DMS153 treated with DMSO at 0.1 percent for 48 hours (cell line): ENCODE measurements around the gene SLC2A9.

Source experiments
- DNase-seq: peaks from one replicate; lab custom pipeline; 2025; ENCODE audit not compliant: unreplicated experiment; lab: John Stamatoyannopoulos, UW

SLC2A9 gene

DNA sequence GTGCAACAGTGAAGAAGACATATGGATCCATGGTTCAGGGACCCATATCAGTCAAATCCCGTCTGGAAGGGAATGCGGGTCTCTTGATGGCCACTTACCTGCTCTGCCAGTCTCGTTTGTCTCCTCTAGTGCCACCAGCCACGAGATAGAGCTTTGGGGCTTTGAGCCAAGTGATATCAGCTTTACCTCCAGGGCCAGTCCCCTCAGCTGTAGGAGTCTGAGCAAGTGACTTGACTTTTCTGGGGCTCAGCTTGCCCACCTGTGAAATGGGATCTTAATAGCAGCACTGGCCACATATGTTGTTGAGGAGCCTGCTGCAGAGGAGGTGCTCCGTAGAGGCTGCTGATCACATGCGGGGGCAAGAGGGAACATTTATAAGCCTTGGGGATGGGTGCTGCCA is 1.2 kb downstream of the SLC2A9 start:
- no peak for DNase-seq

- no peak for DNase-seq
These were observed 1.7 kb downstream of the SLC2A9 start for GRCh38 chr4:10019521-10020051.

DNA sequence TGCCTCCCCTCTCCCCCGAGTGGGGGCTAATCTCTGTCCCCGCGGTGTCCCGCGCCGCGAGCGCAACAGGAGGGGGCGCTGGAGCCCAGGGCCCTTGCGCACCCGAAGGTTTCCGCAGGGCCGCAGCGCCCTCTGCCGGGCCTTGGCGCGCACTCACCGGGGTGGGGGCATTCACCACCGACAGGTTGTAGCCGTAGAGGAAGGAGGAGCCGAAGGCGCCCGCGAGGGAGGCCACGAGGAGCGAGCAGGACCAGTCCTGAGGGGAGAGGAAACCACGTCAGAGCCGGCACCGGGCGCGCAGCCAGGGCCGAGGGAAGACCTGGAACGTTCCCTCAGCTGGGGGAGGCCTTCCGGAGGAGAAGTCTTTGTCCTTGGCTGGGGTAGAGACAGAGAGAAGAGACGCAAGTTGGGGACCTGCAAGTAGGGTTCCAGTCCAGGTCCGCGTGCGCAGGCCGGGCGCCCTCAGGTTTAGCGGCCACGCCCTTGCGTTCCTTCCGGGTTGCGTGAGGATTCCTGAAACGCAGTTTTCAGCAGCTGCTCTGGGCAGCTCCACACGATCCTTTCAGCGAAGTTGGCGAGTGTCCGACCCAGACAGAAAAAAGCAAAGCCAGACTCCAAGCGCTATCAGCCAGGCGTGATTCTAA is 2.4 kb downstream of the SLC2A9 start:
- peak; percentile 65 for DNase-seq

GRCh38 chr4:10017037-10017893 is 4.0 kb downstream of the SLC2A9 start:
- no peak for DNase-seq

- DNase-seq: no peak
These were observed 5.1 kb downstream of the SLC2A9 start for GRCh38 chr4:10016169-10016568.

- peak; percentile 17 for DNase-seq
These were observed 6.0 kb downstream of the SLC2A9 start for GRCh38 chr4:10015140-10015753.

GRCh38 chr4:10013722-10014121 is 7.6 kb downstream of the SLC2A9 start:
- peak; percentile 7 for DNase-seq

GRCh38 chr4:10011885-10012284 is 9.4 kb downstream of the SLC2A9 start:
- no peak for DNase-seq

DNA sequence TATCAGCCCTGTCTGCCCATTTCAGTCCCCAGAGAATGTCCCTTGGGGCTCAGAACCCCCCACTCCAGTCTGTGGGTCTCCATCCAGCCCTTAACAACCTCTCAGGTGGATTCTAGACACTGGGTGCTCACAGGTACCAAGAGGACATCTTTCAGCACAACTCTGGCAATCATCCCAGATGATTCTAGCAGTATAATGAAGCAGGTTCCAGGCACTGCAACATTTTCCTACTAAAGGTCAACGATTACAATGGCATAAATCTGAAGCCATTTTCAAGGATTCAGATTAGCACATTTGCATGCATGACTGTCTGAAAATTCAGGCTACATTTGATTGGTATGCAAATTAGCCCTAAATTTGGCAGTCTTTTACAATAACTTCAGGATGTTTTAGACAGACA is 10.0 kb downstream of the SLC2A9 start:
- DNase-seq: no peak

- DNase-seq: no peak
These were observed 11.3 kb downstream of the SLC2A9 start for GRCh38 chr4:10009861-10010500.

- DNase-seq: no peak
These were observed 12.7 kb downstream of the SLC2A9 start for GRCh38 chr4:10008609-10009005.

DNA sequence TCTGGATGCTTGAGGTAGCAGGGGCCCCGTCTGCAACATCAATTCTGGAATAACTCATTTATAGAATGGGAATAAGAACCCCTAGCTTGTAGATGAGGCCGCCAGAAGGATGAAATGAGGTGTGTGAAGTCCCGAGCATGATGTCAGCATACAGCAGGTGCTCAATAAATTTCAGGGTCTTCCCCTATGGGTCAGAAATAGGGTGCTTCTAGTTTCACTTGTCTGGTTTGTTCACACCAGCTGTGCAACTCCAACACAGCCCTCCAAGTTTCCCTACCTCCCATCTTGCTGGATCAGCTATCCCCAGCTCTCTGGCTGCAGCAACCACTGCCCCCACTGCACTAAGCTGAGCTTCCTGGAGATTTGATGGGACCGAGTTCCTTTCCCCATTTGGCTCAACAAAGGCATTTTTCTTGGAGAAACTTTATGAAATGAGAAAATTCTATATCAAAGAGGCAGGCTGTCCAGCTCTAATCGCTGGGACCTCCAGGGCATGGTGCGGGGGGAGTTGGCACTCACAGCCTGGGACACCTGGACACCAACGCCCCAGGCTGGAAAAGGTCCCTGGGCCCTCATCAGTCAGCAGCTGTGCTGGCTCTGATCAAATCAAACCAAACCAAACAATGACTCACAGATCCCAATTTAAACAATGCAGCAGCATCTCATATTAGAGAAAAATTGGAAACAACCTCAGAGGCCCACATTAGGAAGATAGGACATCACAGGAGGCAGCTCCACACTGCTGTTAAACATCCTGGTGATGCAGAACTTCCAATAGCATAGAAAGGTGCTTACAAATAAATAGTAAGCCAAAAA is 13.3 kb downstream of the SLC2A9 start:
- DNase-seq: no peak

DNA sequence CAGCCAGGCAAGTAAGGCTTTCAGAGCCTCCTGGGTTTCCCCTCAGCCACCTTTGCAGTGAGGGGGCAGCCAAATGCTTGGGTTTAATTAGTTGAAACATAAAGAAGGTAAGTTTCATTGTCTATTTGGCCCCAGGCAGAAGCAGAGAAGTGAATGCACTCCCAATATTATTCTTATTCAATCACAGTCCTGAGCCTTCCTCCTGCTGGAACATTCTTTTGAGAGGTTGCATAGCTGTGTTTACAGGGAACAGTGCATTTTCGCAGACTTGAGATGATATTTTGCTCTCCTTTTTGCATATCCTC is 13.9 kb downstream of the SLC2A9 start:
- no peak for DNase-seq

- no peak for DNase-seq
These were observed 14.5 kb downstream of the SLC2A9 start for GRCh38 chr4:10006601-10007435.

DNA sequence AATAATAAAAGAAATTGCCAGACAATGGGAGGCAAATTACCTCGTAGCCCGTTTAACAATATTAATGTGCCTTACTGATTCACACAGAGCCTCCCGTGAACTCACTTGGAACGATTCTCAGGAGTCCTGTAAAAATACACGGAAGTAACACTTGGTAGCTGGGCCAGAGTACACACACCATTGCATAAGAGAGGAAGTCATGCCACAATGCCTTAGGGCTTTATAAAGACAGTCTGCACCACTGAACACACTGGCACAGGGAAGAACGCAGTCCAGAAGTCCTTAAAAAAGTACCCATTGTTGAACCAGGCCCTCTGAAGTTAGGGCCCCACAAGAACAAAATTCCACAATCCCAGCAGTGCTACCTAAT is 15.1 kb downstream of the SLC2A9 start:
- DNase-seq: peak; percentile 39

- DNase-seq: no peak
These were observed 15.7 kb downstream of the SLC2A9 start for GRCh38 chr4:10005632-10006031.

GRCh38 chr4:10003666-10004065 is 17.6 kb downstream of the SLC2A9 start:
- DNase-seq: no peak

GRCh38 chr4:10002278-10002677 is 19.0 kb downstream of the SLC2A9 start:
- DNase-seq: no peak

GRCh38 chr4:10001757-10002156 is 19.5 kb downstream of the SLC2A9 start:
- no peak for DNase-seq
